GM13976 (cell line): Measurements from ENCODE around the gene TENM3.

Experiments used
- DNase-seq: peaks from one replicate; pipeline ENCODE4 v3.0.0; 2012; ENCODE audit warnings: low spot score
- CTCF ChIP-seq: IDR thresholded peaks from 2 replicates; pipeline ENCODE4 v1.5.1; 2012; ENCODE audit warnings: borderline replicate concordance, mild to moderate bottlenecking; ENCODE audit not compliant: insufficient read depth; ENCODE audit errors: extremely low read depth, missing control alignments, control extremely low read depth
- in situ Hi-C: fragments of 300-500 bp; cut with MboI; formaldehyde crosslinking; loops from one replicate; pipeline ENCODE4 v1.12.0; 2022; ENCODE audit warnings: low sequenced_read_pairs, mixed read lengths, inconsistent platforms; ENCODE audit not compliant: unreplicated experiment

Gene TENM3

DNA sequence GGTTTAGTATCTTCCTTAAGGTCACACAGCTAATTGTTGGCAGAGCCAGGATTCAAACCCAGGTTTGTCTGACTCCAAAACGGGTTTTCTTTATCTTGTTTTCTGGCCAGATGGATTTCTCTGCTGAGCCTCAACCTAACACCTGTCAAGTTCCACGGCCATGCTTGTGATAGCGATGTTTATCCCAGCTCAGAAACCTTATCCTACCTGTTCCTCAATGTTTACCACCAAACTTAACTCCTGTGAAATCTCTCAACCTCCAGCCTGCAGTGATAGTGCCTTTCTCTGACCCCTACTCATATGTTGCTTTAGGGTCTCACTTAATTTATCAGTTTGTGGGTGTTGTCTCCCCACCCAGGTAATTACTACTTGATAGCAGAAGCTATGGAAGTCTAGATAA, 428.0 kb downstream of the TENM3 start:
- TF ChIP-seq CTCF, result no peak
- in situ Hi-C loops, result no loop called here
- DNase-seq, result no peak

- no peak for TF ChIP-seq CTCF
- in situ Hi-C loops, result no loop called here
- no peak for DNase-seq
These were observed 428.5 kb downstream of the TENM3 start for GRCh38 chr4:182671749-182672148.

- DNase-seq, result no peak
- TF ChIP-seq CTCF, result no peak
- in situ Hi-C loops, result no loop called here
These were observed 435.4 kb downstream of the TENM3 start for GRCh38 chr4:182678590-182678989.

- DNase-seq, result no peak
- in situ Hi-C loops, result no loop called here
- TF ChIP-seq CTCF, result no peak
These were observed 436.3 kb downstream of the TENM3 start for GRCh38 chr4:182679533-182679932.

DNA sequence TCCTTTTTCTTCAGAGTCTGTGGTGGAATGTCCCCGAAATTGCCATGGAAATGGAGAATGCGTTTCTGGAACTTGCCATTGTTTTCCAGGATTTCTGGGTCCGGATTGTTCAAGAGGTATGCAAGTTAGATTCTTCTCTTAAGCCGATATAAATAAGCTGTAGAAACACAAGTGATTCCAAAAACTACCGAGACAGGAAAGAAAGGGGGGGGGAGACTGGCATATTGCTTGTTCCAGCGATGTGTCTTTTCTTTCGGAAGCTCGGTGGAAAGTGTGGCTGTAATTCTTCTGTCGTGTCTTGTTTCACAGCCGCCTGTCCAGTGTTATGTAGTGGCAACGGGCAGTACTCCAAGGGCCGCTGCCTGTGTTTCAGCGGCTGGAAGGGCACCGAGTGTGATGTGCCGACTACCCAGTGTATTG, 437.0 kb downstream of the TENM3 start:
- no peak for TF ChIP-seq CTCF
- in situ Hi-C loops, result no loop called here
- DNase-seq, result no peak

DNA sequence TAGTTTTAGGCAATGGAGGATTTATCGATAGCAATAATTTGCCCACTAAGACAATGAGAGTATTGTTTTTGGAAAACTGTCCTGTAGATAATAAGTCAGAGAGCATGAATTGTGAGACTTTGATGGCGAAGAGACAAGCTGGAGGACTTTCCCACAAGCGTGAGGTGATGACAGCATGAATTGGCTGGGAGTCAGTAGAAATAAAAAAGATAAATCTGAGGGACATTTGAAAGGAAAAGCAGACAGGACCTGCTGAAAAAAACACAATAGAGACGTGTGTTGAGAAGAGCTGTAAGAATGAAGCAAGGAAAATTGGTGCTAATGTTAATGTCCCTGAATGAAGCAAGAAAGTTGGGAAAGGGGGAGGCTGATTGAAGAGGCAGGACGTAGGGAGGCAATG, 440.5 kb downstream of the TENM3 start:
- no peak for DNase-seq
- TF ChIP-seq CTCF, result no peak
- in situ Hi-C loops, result no loop called here

DNA sequence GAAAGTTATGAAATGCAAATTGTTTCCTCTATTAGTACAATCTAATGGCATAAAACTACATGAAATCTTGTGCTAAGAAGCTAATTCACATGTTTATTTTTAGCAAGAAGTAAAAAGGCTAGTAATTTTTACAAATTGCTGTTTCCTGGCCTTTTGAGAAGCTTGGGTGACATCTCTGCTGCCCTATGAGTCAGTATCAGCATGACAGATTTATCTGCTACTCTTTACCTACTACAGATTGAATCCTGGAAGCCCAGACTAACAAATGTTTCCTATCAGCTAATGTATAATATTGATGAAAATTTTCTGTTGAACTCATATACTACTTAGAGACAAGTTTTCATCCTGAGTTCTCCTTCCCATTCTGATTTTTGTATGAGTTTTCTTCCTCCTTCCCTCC, 441.6 kb downstream of the TENM3 start:
- in situ Hi-C loops, result no loop called here
- no peak for TF ChIP-seq CTCF
- no peak for DNase-seq
